ENCODE results near the gene PHKG1.
"Not testable (repeated sequence)": the region's sequence is repeated elsewhere in the genome, so short reads cannot be mapped to it uniquely, and the experiment has no call there.

- not testable (repeated sequence) for TF ChIP-seq POLR2A, CTCF (IDR thresholded peaks at IDR 0.05)
These were observed 45.2 kb downstream of the PHKG1 start for GRCh38 chr7:56047446-56048116.

Data from esophagus squamous epithelium (tissue), 4 donors.